ENCODE results near the gene PARD3B. TPM values are rescaled to one million over a fixed set of nuclear protein-coding genes. Genes with fewer than 3 reads are reported as not detected.

The PARD3B gene
- total RNA-seq, 1 experiment from 2014 or later = 2.0 TPM

GRCh38 chr2:204888222-204888621 lies 342.9 kb downstream of the PARD3B start:
- TF ChIP-seq, protein P1, sequence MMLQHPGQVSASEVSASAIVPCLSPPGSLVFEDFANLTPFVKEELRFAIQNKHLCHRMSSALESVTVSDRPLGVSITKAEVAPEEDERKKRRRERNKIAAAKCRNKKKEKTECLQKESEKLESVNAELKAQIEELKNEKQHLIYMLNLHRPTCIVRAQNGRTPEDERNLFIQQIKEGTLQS (IDR thresholded peaks at IDR 0.05) = no peak
- no peak for TF ChIP-seq ELF1 (IDR thresholded peaks at IDR 0.05; ENCODE audit: borderline replicate concordance, low read depth)
- no peak for TF ChIP-seq EGR1 (IDR thresholded peaks at IDR 0.05; ENCODE audit: low read depth)
- TF ChIP-seq ZNF274 (IDR thresholded peaks at IDR 0.05; ENCODE audit: low read depth, low read length) = no peak
- no peak for TF ChIP-seq JUND (IDR thresholded peaks at IDR 0.05)
- TF ChIP-seq CEBPB (IDR thresholded peaks at IDR 0.05; ENCODE audit: low read depth) = no peak
- TF ChIP-seq POLR2A (IDR thresholded peaks at IDR 0.05; ENCODE audit: borderline replicate concordance, extremely low read depth, insufficient read depth, insufficient read length) = no peak
- TF ChIP-seq, protein P2, sequence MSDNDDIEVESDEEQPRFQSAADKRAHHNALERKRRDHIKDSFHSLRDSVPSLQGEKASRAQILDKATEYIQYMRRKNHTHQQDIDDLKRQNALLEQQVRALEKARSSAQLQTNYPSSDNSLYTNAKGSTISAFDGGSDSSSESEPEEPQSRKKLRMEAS (IDR thresholded peaks at IDR 0.05) = no peak
- TF ChIP-seq EZH2phosphoT487 (IDR thresholded peaks at IDR 0.05; ENCODE audit: borderline replicate concordance) = no peak
- TF ChIP-seq SRF (IDR thresholded peaks at IDR 0.05; ENCODE audit: low read depth) = no peak
- TF ChIP-seq, protein P3, sequence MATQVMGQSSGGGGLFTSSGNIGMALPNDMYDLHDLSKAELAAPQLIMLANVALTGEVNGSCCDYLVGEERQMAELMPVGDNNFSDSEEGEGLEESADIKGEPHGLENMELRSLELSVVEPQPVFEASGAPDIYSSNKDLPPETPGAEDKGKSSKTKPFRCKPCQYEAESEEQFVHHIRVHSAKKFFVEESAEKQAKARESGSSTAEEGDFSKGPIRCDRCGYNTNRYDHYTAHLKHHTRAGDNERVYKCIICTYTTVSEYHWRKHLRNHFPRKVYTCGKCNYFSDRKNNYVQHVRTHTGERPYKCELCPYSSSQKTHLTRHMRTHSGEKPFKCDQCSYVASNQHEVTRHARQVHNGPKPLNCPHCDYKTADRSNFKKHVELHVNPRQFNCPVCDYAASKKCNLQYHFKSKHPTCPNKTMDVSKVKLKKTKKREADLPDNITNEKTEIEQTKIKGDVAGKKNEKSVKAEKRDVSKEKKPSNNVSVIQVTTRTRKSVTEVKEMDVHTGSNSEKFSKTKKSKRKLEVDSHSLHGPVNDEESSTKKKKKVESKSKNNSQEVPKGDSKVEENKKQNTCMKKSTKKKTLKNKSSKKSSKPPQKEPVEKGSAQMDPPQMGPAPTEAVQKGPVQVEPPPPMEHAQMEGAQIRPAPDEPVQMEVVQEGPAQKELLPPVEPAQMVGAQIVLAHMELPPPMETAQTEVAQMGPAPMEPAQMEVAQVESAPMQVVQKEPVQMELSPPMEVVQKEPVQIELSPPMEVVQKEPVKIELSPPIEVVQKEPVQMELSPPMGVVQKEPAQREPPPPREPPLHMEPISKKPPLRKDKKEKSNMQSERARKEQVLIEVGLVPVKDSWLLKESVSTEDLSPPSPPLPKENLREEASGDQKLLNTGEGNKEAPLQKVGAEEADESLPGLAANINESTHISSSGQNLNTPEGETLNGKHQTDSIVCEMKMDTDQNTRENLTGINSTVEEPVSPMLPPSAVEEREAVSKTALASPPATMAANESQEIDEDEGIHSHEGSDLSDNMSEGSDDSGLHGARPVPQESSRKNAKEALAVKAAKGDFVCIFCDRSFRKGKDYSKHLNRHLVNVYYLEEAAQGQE (IDR thresholded peaks at IDR 0.05; ENCODE audit: low read depth) = no peak
- TF ChIP-seq TCF7L2 (IDR thresholded peaks at IDR 0.05; ENCODE audit: borderline replicate concordance, extremely low read depth, insufficient read depth, insufficient read length) = no peak
- Histone ChIP-seq H3K4me2 (ENCODE audit: low read length) (no peak overlapping the region), H3K9me3 (ENCODE audit: control insufficient read depth in 1 of 2, insufficient read depth in 1 of 2, low read depth in 1 of 2, low read length in 2 of 2) (no peaks in the 10 kb centered on the region), H2AFZ (ENCODE audit: low read depth, low read length, poor library complexity, severe bottlenecking) (no peak overlapping the region), H4K20me1 (ENCODE audit: insufficient read depth) (no peaks in the 10 kb centered on the region), H3K36me3 (ENCODE audit: control insufficient read depth in 1 of 2, insufficient read depth in 2 of 2, low read length in 2 of 2) (no peaks in the 10 kb centered on the region), H3K79me2 (ENCODE audit: insufficient read depth, low read length) (no peaks in the 10 kb centered on the region), H3K27ac (ENCODE audit: low read depth, low read length) (no peak overlapping the region), H3K9ac (ENCODE audit: low read length) (no peak overlapping the region), H3K4me3 (replicated peaks in 1 of 2; ENCODE audit: low read depth in 1 of 2, low read length in 2 of 2) (no peak overlapping the region), H3K27me3 (ENCODE audit: insufficient read depth, low read length) (no peaks in the 10 kb centered on the region), H3K9me2 (ENCODE audit: insufficient read depth) (no peaks in the 10 kb centered on the region), H3K4me1 (ENCODE audit: control insufficient read depth in 1 of 2, insufficient read depth in 2 of 2, low read length in 2 of 2) (no peaks in the 10 kb centered on the region)
- ChIA-PET POLR2A (no interaction called here), CTCF (no interaction called here), RAD21 (ENCODE audit: low non-redundant PET in 1 of 2, low total read pairs in 2 of 2, uncharacterized antibody in 2 of 2, unreplicated experiment in 2 of 2) (no interaction called here)
- intact Hi-C loops (cut with micrococcal nuclease) = no loop called here
- no peak for DNase-seq (ENCODE audit: low read depth, low spot score)
- ATAC-seq = no peak
- BruUV-seq (replicated peaks) = no TSS peak
